K562 (cell line): ENCODE results near the gene ERF. TPM values are rescaled to one million over a fixed set of nuclear protein-coding genes. Genes with fewer than 3 reads are reported as not detected.

ENCODE experiments used
- FIP1L1 ChIP-seq: fragments of 200-400 bp; formaldehyde crosslinking; IDR thresholded peaks from 2 replicates; pipeline ENCODE4 v1.6.1; 2018; ENCODE audit warnings: mild to moderate bottlenecking, low read depth, low read length; ENCODE audit not compliant: poor library complexity, severe bottlenecking
- GABPB1 ChIP-seq: sonication (generic); formaldehyde crosslinking; IDR thresholded peaks from 2 replicates; pipeline ENCODE4 v1.8.0; 2022; ENCODE audit warnings: mild to moderate bottlenecking, missing genetic modification reagents
- HDAC8 ChIP-seq: fragments of 450-650 bp; IDR thresholded peaks from 2 replicates; pipeline ENCODE4 v1.6.1; 2016; ENCODE audit warnings: mild to moderate bottlenecking, missing genetic modification characterization, moderate library complexity, missing compliant biosample characterization
- HNRNPLL ChIP-seq: fragments of 200-400 bp; formaldehyde crosslinking; IDR thresholded peaks from 2 replicates; pipeline ENCODE4 v1.6.1; 2017; ENCODE audit warnings: low read length, low read depth, mild to moderate bottlenecking; ENCODE audit not compliant: poor library complexity, severe bottlenecking
- JUND ChIP-seq, 2 experiments: IDR thresholded peaks; 2 replicates in 1 of 2; 3 replicates in 1 of 2; pipeline ENCODE4 v1.6.1; 2011; ENCODE audit warnings: borderline replicate concordance in 2 of 2, low read depth in 2 of 2, low read length in 2 of 2, improper control_type of control experiment in 1 of 2, missing biosample characterization in 1 of 2, missing genetic modification characterization in 1 of 2, missing genetic modification reagents in 1 of 2
- KDM4B ChIP-seq, 2 experiments: fragments of 450-650 bp in 1 of 2; sonication (generic) in 1 of 2; IDR thresholded peaks; 2 replicates each; pipeline ENCODE4 v1.6.1; 2016 to 2017; ENCODE audit warnings: borderline replicate concordance in 2 of 2, antibody characterized with exemption in 1 of 2, low read depth in 1 of 2, mild to moderate bottlenecking in 1 of 2
- KHSRP ChIP-seq: fragments of 450-650 bp; IDR thresholded peaks from 2 replicates; pipeline ENCODE4 v1.6.1; 2017
- KLF1 ChIP-seq: fragments of 450-650 bp; IDR thresholded peaks from 2 replicates; pipeline ENCODE4 v1.6.1; 2016; ENCODE audit warnings: missing genetic modification characterization, missing compliant biosample characterization
- LEF1 ChIP-seq: fragments of 450-650 bp; IDR thresholded peaks from 2 replicates; pipeline ENCODE4 v1.6.1; 2016; ENCODE audit warnings: mild to moderate bottlenecking
- MEF2D ChIP-seq: conservative IDR thresholded peaks from 2 replicates; pipeline ENCODE4 v1.6.1; 2016; ENCODE audit warnings: low read depth, missing genetic modification characterization, missing compliant biosample characterization
- MYBL2 ChIP-seq, 2 experiments: fragments of 450-650 bp in 1 of 2; sonication (generic) in 1 of 2; formaldehyde crosslinking in 1 of 2; IDR thresholded peaks; 2 replicates each; pipeline versions ENCODE4 v1.6.1 to v1.8.1; 2017 to 2022; ENCODE audit warnings: borderline replicate concordance in 1 of 2, inconsistent platforms in 1 of 2, low read depth in 1 of 2, mild to moderate bottlenecking in 1 of 2, missing genetic modification reagents in 1 of 2, moderate library complexity in 1 of 2
- NR1H2 ChIP-seq: sonication (generic); formaldehyde crosslinking; IDR thresholded peaks from 2 replicates; pipeline ENCODE4 v1.4.0; 2020; ENCODE audit warnings: mild to moderate bottlenecking, missing genetic modification reagents
- RBM34 ChIP-seq: fragments of 200-400 bp; formaldehyde crosslinking; IDR thresholded peaks from 2 replicates; pipeline ENCODE4 v1.6.1; 2018; ENCODE audit warnings: low read length, borderline replicate concordance; ENCODE audit not compliant: insufficient read depth
- RFX1 ChIP-seq: fragments of 450-650 bp; IDR thresholded peaks from 2 replicates; pipeline ENCODE4 v1.6.1; 2016; ENCODE audit warnings: mild to moderate bottlenecking, moderate library complexity
- SMARCA5 ChIP-seq: fragments of 450-650 bp; IDR thresholded peaks from 2 replicates; pipeline ENCODE4 v1.6.1; 2016
- SMC3 ChIP-seq: conservative IDR thresholded peaks from 2 replicates; pipeline ENCODE4 v1.6.1; 2011; ENCODE audit warnings: low read depth, low read length, improper control_type of control experiment; ENCODE audit not compliant: insufficient read depth
- TCF7L2 ChIP-seq: fragments of 150-350 bp; IDR thresholded peaks from 2 replicates; pipeline ENCODE4 v1.6.1; 2016; ENCODE audit warnings: low read depth, mild to moderate bottlenecking, low read length, moderate library complexity
- TEAD1 ChIP-seq, 2 experiments: fragments of 450-650 bp in 1 of 2; sonication (generic) in 1 of 2; formaldehyde crosslinking; IDR thresholded peaks; 2 replicates each; pipeline versions ENCODE4 v1.4.0 to v1.8.0; 2020 to 2022; ENCODE audit warnings: mild to moderate bottlenecking in 2 of 2, missing genetic modification reagents in 1 of 2
- ZC3H8 ChIP-seq: fragments of 450-650 bp; IDR thresholded peaks from 2 replicates; pipeline ENCODE4 v1.6.1; 2017
- ZFP30 ChIP-seq: fragments of 250-450 bp; sonication (Bioruptor Pico); IDR thresholded peaks from 2 replicates; pipeline ENCODE4 v1.8.0; 2022; ENCODE audit warnings: moderate library complexity, mild to moderate bottlenecking, inconsistent platforms, borderline replicate concordance
- ZNF347 ChIP-seq: fragments of 450-650 bp; formaldehyde crosslinking; IDR thresholded peaks from 2 replicates; pipeline ENCODE4 v1.4.0; 2020; ENCODE audit warnings: low read depth, mild to moderate bottlenecking, moderate library complexity
- polyA plus RNA-seq, 8 experiments: library from polyadenylated mRNA; depleted of rRNA in 4 of 8; stranded (reverse) in 5 of 8; unstranded in 3 of 8; fragments of >200 nt; fragmentation: Nextera tagmentation in 2 of 8; fragmentation: Illumina TruSeq in 1 of 8; extraction: Ambion mirVana in 2 of 8; extraction: Trizol in 1 of 8; gene quantifications; 2 replicates each; pipeline versions ENCODE4 v1.2.1 to v1.2.3, GENCODE V29; 2011 to 2014; ENCODE audit warnings: inconsistent platforms in 1 of 8, missing spikeins in 1 of 8
- total RNA-seq, 7 experiments: library from RNA; depleted of rRNA in 6 of 7; stranded (reverse); fragments of >200 nt in 6 of 7; fragmentation: Illumina TruSeq in 2 of 7; extraction: Trizol in 2 of 7; gene quantifications; 2 replicates each; pipeline versions ENCODE4 v1.2.1 to v1.2.3, GENCODE V29; 2011 to 2021; ENCODE audit warnings: low replicate concordance in 1 of 7
- TF ChIP-seq, protein P1 (sequence below): fragments of 200-800 bp; sonication (Bioruptor generic); IDR thresholded peaks from 2 replicates; pipeline ENCODE4 v1.6.1; 2017; ENCODE audit warnings: missing genetic modification characterization, missing compliant biosample characterization
- TF ChIP-seq, protein P2 (sequence below): fragments of 450-650 bp; formaldehyde crosslinking; IDR thresholded peaks from 2 replicates; pipeline ENCODE4 v1.4.0; 2020; ENCODE audit warnings: mild to moderate bottlenecking, moderate library complexity
- TF ChIP-seq, protein P3 (sequence below): fragments of 250-450 bp; sonication (Bioruptor Pico); IDR thresholded peaks from 2 replicates; pipeline ENCODE4 v1.5.1; 2021; ENCODE audit warnings: mild to moderate bottlenecking

ERF gene
- total and polyA plus RNA-seq, 9 of the 15 experiments (the other 6 are each of a cell fraction or from before 2014, with no cell fraction given): 0.03 to 75.4 (median 27.0) TPM

DNA sequence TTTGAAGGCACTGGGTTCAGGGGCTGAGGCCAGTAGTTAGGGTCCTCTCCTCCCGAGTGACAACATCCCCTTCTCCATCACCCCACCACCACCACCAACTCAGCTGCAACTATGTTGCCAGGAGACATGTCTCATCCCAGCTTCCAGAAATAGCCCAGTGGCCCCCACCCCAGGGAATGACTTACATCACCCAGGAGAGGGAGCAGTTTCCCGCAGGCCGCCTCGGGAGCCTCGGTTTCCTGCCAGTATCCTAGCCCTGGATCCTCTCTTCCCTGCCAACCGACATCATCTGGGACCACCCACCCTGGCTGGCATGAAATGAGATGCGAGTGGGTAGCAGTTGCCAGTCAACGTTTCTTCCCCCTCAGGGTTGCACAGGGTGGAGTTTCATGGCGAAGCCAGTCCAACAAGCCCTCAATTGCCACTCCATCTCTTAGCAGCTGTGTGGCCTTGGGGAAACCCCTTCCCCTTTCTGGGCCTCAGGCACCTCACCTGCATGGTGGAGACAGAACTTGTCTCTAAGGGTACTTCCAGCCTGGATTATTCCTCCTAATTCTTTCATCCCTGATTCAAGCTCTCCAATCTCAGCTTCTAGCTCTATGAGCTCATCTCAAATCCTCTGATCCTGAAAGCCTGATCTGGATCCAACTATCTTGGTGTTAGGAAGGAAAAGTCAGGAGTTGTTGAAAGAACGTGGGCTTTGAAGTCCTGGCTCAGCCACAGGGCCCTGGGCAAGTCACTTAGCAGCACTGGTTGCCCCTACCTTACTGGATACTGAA is 8.6 kb downstream of the ERF start (continued):
- TF ChIP-seq RBM34 (no peak), FIP1L1 (no peak), MYBL2 (IDR thresholded peaks at IDR 0.05; ENCODE audit: low read depth) (no peak), MYBL2 (CRISPR knock-in tag; IDR thresholded peaks at IDR 0.05; ENCODE audit: borderline replicate concordance) (no peak), ZC3H8 (no peak), SMC3 (peak; percentile 42), MEF2D (tag) (peak; percentile 70), TEAD1 (CRISPR knock-in tag; IDR thresholded peaks at IDR 0.05) (no peak), HNRNPLL (no peak), KDM4B (IDR thresholded peaks at IDR 0.05; ENCODE audit: borderline replicate concordance in 2 of 2, low read depth in 1 of 2) (no peak), SMARCA5 (0 out of 2 replicates have a peak, but pooled peaks have one; percentile 37), KLF1 (tag) (no peak), KHSRP (no peak), RFX1 (peak; percentile 77), JUND (IDR thresholded peaks at IDR 0.05; ENCODE audit: borderline replicate concordance, low read depth, low read length) (peak; percentile 33; the same call in 1 of the 2 replicates), JUND (tag; IDR thresholded peaks at IDR 0.05; ENCODE audit: borderline replicate concordance, low read depth, low read length) (no peak), ZNF347 (no peak), TCF7L2 (no peak), HDAC8 (no peak), ZFP30 (CRISPR knock-in tag) (no peak), GABPB1 (CRISPR knock-in tag) (no peak), LEF1 (no peak), NR1H2 (CRISPR knock-in tag) (no peak)
- TF ChIP-seq, protein P1, sequence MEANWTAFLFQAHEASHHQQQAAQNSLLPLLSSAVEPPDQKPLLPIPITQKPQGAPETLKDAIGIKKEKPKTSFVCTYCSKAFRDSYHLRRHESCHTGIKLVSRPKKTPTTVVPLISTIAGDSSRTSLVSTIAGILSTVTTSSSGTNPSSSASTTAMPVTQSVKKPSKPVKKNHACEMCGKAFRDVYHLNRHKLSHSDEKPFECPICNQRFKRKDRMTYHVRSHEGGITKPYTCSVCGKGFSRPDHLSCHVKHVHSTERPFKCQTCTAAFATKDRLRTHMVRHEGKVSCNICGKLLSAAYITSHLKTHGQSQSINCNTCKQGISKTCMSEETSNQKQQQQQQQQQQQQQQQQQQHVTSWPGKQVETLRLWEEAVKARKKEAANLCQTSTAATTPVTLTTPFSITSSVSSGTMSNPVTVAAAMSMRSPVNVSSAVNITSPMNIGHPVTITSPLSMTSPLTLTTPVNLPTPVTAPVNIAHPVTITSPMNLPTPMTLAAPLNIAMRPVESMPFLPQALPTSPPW (CRISPR knock-in tag): peak; percentile 92
- TF ChIP-seq, protein P2, sequence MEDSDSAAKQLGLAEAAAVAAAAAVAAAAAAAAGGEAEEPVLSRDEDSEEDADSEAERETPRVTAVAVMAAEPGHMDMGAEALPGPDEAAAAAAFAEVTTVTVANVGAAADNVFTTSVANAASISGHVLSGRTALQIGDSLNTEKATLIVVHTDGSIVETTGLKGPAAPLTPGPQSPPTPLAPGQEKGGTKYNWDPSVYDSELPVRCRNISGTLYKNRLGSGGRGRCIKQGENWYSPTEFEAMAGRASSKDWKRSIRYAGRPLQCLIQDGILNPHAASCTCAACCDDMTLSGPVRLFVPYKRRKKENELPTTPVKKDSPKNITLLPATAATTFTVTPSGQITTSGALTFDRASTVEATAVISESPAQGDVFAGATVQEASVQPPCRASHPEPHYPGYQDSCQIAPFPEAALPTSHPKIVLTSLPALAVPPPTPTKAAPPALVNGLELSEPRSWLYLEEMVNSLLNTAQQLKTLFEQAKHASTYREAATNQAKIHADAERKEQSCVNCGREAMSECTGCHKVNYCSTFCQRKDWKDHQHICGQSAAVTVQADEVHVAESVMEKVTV (CRISPR knock-in tag): peak; percentile 54; the same call in 1 of the 2 replicates
- TF ChIP-seq, protein P3, sequence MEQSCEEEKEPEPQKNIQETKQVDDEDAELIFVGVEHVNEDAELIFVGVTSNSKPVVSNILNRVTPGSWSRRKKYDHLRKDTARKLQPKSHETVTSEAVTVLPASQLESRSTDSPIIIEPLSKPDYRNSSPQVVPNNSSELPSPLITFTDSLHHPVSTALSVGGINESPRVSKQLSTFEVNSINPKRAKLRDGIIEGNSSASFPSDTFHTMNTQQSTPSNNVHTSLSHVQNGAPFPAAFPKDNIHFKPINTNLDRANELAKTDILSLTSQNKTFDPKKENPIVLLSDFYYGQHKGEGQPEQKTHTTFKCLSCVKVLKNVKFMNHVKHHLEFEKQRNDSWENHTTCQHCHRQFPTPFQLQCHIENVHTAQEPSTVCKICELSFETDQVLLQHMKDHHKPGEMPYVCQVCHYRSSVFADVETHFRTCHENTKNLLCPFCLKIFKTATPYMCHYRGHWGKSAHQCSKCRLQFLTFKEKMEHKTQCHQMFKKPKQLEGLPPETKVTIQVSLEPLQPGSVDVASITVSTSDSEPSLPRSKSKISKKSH (CRISPR knock-in tag): no peak
